HG02943 (cell line): Measurements from ENCODE around the gene HMGA1.
A peak's percentile ranks its signal among the peaks of the same experiment; 100 is the strongest.

Source experiments
- ATAC-seq: cut with Tn5 transposase; IDR thresholded peaks from one replicate; pipeline ENCODE4 v1.9.1; 2021; ENCODE audit warnings: mild to moderate bottlenecking, low read depth, moderate library complexity; ENCODE audit not compliant: unreplicated experiment

Gene HMGA1

DNA sequence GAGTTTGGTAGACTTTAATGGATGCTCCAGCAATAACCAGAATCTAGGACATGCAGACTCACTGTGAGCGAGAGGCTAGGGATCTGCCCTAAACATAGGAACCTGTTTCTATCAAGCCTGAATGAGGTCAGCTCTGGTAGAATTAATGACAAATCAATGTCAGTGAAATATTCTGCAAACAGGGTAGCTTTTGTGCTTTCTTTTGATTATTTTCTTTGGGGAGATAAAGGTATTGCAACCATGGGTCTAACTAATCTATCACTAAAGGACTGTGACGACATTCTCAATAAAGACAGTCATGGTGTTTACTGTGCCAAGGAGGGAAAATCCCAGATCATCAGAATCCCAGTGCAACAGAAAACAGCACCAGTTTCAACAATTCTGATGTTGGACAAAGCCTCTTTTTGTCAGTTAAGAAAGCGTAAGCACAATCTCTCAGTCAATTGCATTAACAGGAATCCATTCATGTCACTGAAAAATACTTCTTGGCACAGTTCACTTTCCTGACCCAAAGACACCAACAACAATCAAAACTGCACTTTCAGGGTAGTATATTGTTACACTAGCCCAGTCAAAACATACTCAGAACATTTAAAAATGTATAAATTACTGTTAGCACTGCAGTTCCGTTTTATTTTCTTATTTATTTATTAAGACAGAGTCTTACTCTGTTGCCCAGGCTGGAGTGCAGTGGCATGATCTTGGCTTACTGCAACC, 48.9 kb downstream of the HMGA1 start:
- ATAC-seq = no peak

- ATAC-seq = no peak
Measured at GRCh38 chr6:34288581-34288980, 51.9 kb downstream of the HMGA1 start.

- no peak for ATAC-seq
Measured at GRCh38 chr6:34289137-34289536, 52.5 kb downstream of the HMGA1 start.

- no peak for ATAC-seq
Measured at GRCh38 chr6:34292954-34293353, 56.3 kb downstream of the HMGA1 start.

GRCh38 chr6:34295721-34296120, 59.0 kb downstream of the HMGA1 start:
- peak; percentile 61 for ATAC-seq
